MCF 10A (cell line): ENCODE measurements around the gene STKLD1. TPM values are rescaled to one million over a fixed set of nuclear protein-coding genes. Genes with fewer than 3 reads are reported as not detected.

Experiments used
- BruUV-seq: library from RNA; stranded (reverse); fragments of 400-500 nt; replicated peaks from 2 replicates; lab custom pipeline; 2021; lab: Mats Ljungman, UMichigan
- CTCF ChIA-PET: fragments of 300-600 bp; sonication (Branson Sonifier 250); formaldehyde crosslinking; extraction: SDS; loops from one replicate; lab custom pipeline; 2021; ENCODE audit warnings: antibody characterized with exemption, inconsistent platforms; lab: Yijun Ruan, JAX
- POLR2A ChIA-PET: fragments of 300-600, 350-650 bp; sonication (Branson Sonifier 250); formaldehyde crosslinking; extraction: SDS; loops from one replicate; lab custom pipeline; 2020; ENCODE audit warnings: antibody characterized with exemption, inconsistent platforms; lab: Yijun Ruan, JAX
- DNase-seq: peaks from one replicate; pipeline ENCODE4 v3.0.0-alpha.2; 2018; ENCODE audit not compliant: unreplicated experiment
- H3K27ac Mint-ChIP-seq: one replicate; pipeline ENCODE4 v1.8.0; 2022; ENCODE audit warnings: mild to moderate bottlenecking, low read depth, mixed read lengths; ENCODE audit not compliant: unreplicated experiment
- H3K27me3 Mint-ChIP-seq: one replicate; pipeline ENCODE4 v1.8.0; 2022; ENCODE audit warnings: mixed read lengths; ENCODE audit not compliant: insufficient read depth, unreplicated experiment
- H3K36me3 Mint-ChIP-seq: one replicate; pipeline ENCODE4 v1.8.0; 2022; ENCODE audit warnings: mild to moderate bottlenecking, moderate library complexity, mixed read lengths; ENCODE audit not compliant: insufficient read depth, unreplicated experiment
- H3K4me1 Mint-ChIP-seq: one replicate; pipeline ENCODE4 v1.8.0; 2022; ENCODE audit warnings: mixed read lengths; ENCODE audit not compliant: insufficient read depth, unreplicated experiment
- H3K4me3 Mint-ChIP-seq: one replicate; pipeline ENCODE4 v1.8.0; 2022; ENCODE audit warnings: mild to moderate bottlenecking, moderate library complexity, mixed read lengths; ENCODE audit not compliant: unreplicated experiment
- H3K9me3 Mint-ChIP-seq: one replicate; pipeline ENCODE4 v1.8.0; 2022; ENCODE audit warnings: mixed read lengths; ENCODE audit not compliant: unreplicated experiment
- CTCF ChIP-seq: fragments of 200-600 bp; IDR thresholded peaks from one replicate; pipeline ENCODE4 v1.8.0; 2022; ENCODE audit warnings: antibody characterized with exemption, mild to moderate bottlenecking; ENCODE audit not compliant: unreplicated experiment
- intact Hi-C: fragments of 100-400 bp; cut with micrococcal nuclease; formaldehyde crosslinking; loops from 2 replicates; pipeline ENCODE4 v1.14.1; 2022
- total RNA-seq: library from RNA; stranded (reverse); gene quantifications from 2 replicates; pipeline ENCODE4 v1.2.3, GENCODE V29; 2022

The STKLD1 gene
- total RNA-seq, 1 experiment from 2014 or later = 1.3 TPM

- Mint-ChIP-seq H3K4me1 (peaks cover 34% of the 10 kb centered on the region), H3K4me3 (no peak overlapping the region), H3K9me3 (no peaks in the 10 kb centered on the region), H3K36me3 (peaks cover 78% of the 10 kb centered on the region), H3K27me3 (no peaks in the 10 kb centered on the region), H3K27ac (no peak overlapping the region)
- ChIA-PET CTCF (interaction anchor here (1.0 to 1.4 kb wide), 2 partner anchors 9 to 32 kb away, joined by 3 read pairs; no protein-coding TSS in a partner anchor), POLR2A (interaction anchor here (1.1 to 2.5 kb wide), 4 partner anchors 8 to 15 kb away, joined by 3 to 8 read pairs (median 5); partner anchors contain the start of genes SURF1 and SURF2)
- no TSS peak for BruUV-seq
- TF ChIP-seq CTCF = no peak
- no peak for DNase-seq
- intact Hi-C loops = no loop called here
Measured at GRCh38 chr9:133366435-133366834, 9.7 kb upstream of the STKLD1 start.

- peaks cover 33% of the 10 kb centered on the region for H3K4me1 Mint-ChIP-seq
- no peak overlapping the region for H3K4me3 Mint-ChIP-seq
- no peak overlapping the region for H3K27ac Mint-ChIP-seq
- DNase-seq = no peak
- no peaks in the 10 kb centered on the region for H3K9me3 Mint-ChIP-seq
- TF ChIP-seq CTCF = no peak
- H3K27me3 Mint-ChIP-seq = no peaks in the 10 kb centered on the region
- BruUV-seq = no TSS peak
- ChIA-PET POLR2A (interaction anchor here (1.1 to 2.5 kb wide), 3 partner anchors 8 to 16 kb away, joined by 3 to 8 read pairs (median 6); partner anchors contain the start of genes SURF1 and SURF2), CTCF (interaction anchor here (1.0 to 1.4 kb wide), 2 partner anchors 10 to 33 kb away, joined by 3 read pairs; no protein-coding TSS in a partner anchor)
- peaks cover 75% of the 10 kb centered on the region for H3K36me3 Mint-ChIP-seq
- intact Hi-C loops = no loop called here
Measured at GRCh38 chr9:133367221-133367620, 8.9 kb upstream of the STKLD1 start.

GRCh38 chr9:133367778-133368177 is 8.4 kb upstream of the STKLD1 start:
- Mint-ChIP-seq H3K36me3 (peaks cover 75% of the 10 kb centered on the region), H3K27me3 (no peaks in the 10 kb centered on the region), H3K9me3 (no peaks in the 10 kb centered on the region), H3K4me1 (peaks cover 33% of the 10 kb centered on the region), H3K4me3 (no peak overlapping the region), H3K27ac (no peak overlapping the region)
- BruUV-seq = no TSS peak
- ChIA-PET POLR2A (interaction anchor here (1.1 kb wide), 1 partner anchor 16 kb away, joined by 3 read pairs; no protein-coding TSS in a partner anchor), CTCF (no interaction called here)
- TF ChIP-seq CTCF = no peak
- intact Hi-C loops = no loop called here
- no peak for DNase-seq

GRCh38 chr9:133368249-133368881 is 7.8 kb upstream of the STKLD1 start:
- Mint-ChIP-seq H3K36me3 (peaks cover 75% of the 10 kb centered on the region), H3K4me3 (no peak overlapping the region), H3K27me3 (no peaks in the 10 kb centered on the region), H3K9me3 (no peaks in the 10 kb centered on the region), H3K4me1 (peaks cover 33% of the 10 kb centered on the region), H3K27ac (no peak overlapping the region)
- TF ChIP-seq CTCF = no peak
- DNase-seq = no peak
- ChIA-PET POLR2A (interaction anchor here (0.7 to 1.0 kb wide), 2 partner anchors 20 to 30 kb away, joined by 3 to 4 read pairs; partner anchors contain the start of genes MED22 and RPL7A), CTCF (no interaction called here)
- intact Hi-C loops = no loop called here
- BruUV-seq = no TSS peak
